Left ventricle myocardium superior (tissue), 1 donor: ENCODE measurements around the gene AK1. TPM values are rescaled to one million over a fixed set of nuclear protein-coding genes. Genes with fewer than 3 reads are reported as not detected.
A peak's percentile ranks its signal among the peaks of the same experiment; 100 is the strongest.

Experiments used
- ATAC-seq: fragments of 200-7000 bp; cut with Tn5 transposase; one replicate; pipeline ENCODE4 v1.9.1; 2020; ENCODE audit warnings: mild to moderate bottlenecking, moderate library complexity
- DNase-seq: peaks from one replicate; pipeline ENCODE4 v3.0.0-alpha.2; 2020
- intact Hi-C: fragments of 100-400 bp; cut with micrococcal nuclease; formaldehyde crosslinking; loops from one replicate; pipeline ENCODE4 v1.11.0; 2022
- long read RNA-seq: library from polyadenylated mRNA; unstranded; transcript quantifications from one replicate; pipeline ENCODE4 v2.0.0, GENCODE V29; 2021
- total RNA-seq: library from RNA; stranded (reverse); fragmentation: NEBNext Ultra II Directional; extraction: Animal tissue kit (Norgen Biotek cat#: 25700); gene quantifications from one replicate; pipeline ENCODE4 v1.2.1, GENCODE V29; 2021
- donor health status: DM: no; HTN: yes; CAD: no; lungs with severe emphysema.

Gene AK1
- 853 TPM for total RNA-seq
- long read RNA-seq, transcript AK1-203 (7 exons, 2,266 nt): major isoform, 603 of 699 reads
- long read RNA-seq, partial matches to known transcripts: 36 of 699 reads
- long read RNA-seq, other reads (novel, unspliced or antisense): 60 of 699 reads

DNA sequence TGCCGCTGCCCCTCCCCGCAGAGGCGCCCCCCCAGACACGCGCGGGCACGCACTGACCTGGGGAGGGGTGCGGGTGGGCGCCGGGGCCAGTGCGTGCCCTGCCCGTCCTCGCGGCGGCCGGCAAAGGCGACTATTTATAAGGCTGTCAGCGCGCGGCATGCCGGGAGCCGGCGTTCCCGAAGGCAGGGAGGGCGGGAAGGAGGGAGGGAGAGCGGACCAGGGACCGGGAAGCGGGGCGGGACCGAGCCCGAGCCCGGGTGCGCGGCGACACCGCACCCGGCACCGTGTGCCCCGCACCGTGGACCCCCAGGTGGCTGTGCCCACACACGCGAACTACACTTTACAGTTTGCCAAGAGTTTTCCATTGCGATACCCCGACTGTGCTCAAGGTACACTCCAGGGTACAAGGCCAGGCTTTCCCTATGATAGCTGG is at the start of gene AK1:
Gene AK1, minus strand, starts transcription at position 110 of the 433 bp plus-strand sequence. CDS start 3,058 bp downstream, outside the sequence.
- DNase-seq (peak; percentile 90), ATAC-seq (peak; percentile 82)
- intact Hi-C loops: loop anchor here (10.0 kb wide), 1 partner anchor 93 kb away; the partner anchor contains the start of gene CDK9

- no peak for ATAC-seq
- no peak for DNase-seq
- intact Hi-C loops: no loop called here
These were observed 49.4 kb upstream of the AK1 start for GRCh38 chr9:127926906-127927200.

DNA sequence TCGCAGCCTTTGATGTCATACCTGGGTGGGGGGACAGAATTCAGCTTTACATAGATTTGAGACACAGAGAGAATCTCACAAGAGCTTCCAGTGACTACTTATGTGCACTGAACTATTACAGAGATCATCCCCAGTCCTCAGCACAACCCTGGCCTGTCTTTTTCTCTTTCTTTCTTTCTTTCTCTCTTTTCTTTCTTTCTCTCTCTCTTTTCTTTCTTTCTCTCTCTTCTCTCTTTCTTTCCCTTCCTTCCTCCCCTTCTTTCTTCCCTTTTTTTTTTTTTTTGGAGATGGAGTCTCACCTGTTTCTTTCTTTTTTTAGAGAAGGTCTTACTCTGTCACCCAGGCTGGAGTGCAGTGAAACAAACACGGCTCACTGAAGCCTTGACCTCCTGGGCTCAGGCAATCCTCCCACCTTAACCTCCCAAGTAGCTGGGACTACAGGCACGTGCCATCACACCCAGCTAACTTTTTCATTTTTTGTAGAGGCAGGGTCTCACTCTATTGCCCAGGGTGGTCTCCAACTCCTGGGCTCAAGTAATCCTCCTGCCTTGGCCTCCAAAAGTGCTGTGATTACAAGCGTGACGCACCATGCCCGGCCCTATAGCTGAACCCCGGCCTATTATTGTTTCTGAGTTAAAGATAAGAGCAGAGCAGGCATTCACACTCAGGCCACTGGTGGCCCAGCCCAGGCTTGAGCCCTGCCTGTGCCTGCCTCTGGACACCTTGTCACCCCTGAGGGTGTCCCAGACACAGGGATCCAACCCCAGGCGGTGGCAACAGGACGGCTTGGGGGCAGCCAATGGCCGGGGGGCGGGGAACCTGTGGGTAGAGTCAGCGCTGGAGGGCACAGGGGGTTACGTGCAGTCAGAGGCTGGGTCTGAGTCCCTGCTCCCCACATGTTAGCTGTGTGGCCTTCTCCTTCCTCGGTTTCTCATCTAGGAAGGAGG is 48.8 kb upstream of the AK1 start:
- DNase-seq: no peak

GRCh38 chr9:127924736-127925444 is 47.4 kb upstream of the AK1 start:
- no peak for ATAC-seq
- intact Hi-C loops: loop anchor here (5.0 kb wide), 1 partner anchor 338 kb away; no protein-coding TSS in a partner anchor
- DNase-seq: no peak

More for the DNA sequence above, 48.8 kb upstream of the AK1 start:
- intact Hi-C loops: no loop called here
- ATAC-seq: no peak

DNA sequence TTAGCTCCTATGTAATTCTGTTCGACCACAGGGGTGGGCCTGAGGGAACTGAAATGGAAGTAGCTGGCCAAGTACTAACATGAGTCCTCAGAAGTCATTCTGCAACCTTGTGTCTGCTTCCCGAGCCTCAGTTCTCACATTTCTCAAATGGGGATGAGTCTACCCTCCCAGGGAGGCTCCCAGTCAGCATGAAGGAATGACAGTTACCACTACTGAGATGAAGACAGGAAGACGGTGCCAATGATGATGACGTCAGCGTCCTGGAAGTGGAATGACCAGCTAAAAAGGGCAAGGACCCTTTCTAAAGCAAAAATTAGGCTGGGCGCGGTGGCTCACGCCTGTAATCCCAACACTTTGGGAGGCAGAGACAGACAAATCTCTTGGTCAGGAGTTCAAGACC is 46.3 kb upstream of the AK1 start:
- no peak for DNase-seq
- ATAC-seq: no peak
- intact Hi-C loops: loop anchor here (5.0 kb wide), 1 partner anchor 336 kb away; no protein-coding TSS in a partner anchor

DNA sequence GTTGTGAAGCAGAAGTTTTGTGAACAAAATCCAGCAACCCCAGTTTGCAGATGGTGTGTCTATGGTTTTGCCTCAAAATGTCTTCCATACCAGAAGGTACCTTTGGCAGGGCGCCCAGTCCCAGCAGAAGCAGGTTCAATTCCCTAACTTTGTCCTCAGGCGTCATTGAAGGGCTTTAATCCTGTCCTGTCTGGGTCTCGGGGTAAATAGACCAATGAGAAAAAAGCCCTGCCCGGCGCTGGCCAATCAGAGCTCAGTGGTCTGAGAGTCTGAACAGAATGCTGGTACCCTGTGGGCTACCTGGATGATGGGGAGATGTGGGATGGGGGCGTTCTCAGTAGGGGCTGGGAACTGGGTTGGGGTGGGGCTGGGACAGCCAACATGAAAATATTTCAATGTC is 45.6 kb upstream of the AK1 start:
- intact Hi-C loops: loop anchor here (5.0 kb wide), 1 partner anchor 336 kb away; no protein-coding TSS in a partner anchor
- ATAC-seq (no peak), DNase-seq (no peak)

- DNase-seq (peak; percentile 84), ATAC-seq (peak; percentile 25)
- intact Hi-C loops: loop anchor here (5.0 kb wide), 1 partner anchor 334 kb away; no protein-coding TSS in a partner anchor
These were observed 44.2 kb upstream of the AK1 start for GRCh38 chr9:127921557-127922120.

DNA sequence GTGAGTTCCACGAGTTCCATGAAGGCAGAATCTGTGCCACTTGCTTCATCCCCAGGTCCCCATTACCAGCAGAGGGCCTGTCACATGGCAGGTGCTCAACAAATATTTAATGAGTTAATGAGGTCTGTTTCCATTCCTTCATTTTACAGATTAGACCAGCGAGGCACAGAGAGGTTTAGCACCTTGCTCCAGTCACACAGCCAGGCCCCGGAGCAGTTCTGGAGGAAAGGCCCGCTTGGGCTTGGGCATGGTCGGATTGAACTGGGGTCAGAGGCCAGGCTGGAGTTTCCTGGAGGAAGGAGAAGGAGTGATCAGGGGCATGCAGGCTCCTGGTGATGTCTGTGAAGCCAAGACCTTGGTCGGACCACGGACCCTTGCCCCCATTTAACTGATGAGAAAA is 43.3 kb upstream of the AK1 start:
- ATAC-seq (no peak), DNase-seq (no peak)
- intact Hi-C loops: loop anchor here (5.0 kb wide), 1 partner anchor 333 kb away; no protein-coding TSS in a partner anchor

DNA sequence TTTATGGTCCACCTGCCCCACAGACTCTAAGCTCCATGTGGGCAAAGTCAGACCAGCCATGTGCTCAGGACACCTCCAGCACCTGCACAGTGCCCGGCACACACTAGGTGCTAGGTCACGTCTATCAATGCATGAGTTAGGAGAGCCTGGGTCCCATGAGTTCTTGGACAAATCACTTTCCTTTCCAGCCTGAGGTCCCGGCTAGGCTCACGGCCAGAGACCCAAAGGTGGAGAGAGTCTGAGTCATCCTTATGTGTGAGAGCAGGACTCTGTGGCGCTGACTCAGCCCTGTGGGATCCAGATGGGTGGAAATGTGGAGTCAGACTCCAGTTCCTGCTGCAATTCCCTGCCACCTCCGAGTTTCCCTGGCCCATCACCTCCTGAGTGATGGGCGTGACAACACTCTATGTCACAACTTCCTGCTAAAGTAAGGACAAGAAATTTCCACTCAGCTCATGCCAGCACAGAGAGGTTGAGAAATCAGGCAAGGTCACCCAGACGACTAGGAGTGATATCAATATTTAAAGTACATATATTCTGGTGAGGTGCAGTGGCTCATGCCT is 41.9 kb upstream of the AK1 start:
- ATAC-seq: peak; percentile 39
- peak; percentile 84 for DNase-seq
- intact Hi-C loops: no loop called here

DNA sequence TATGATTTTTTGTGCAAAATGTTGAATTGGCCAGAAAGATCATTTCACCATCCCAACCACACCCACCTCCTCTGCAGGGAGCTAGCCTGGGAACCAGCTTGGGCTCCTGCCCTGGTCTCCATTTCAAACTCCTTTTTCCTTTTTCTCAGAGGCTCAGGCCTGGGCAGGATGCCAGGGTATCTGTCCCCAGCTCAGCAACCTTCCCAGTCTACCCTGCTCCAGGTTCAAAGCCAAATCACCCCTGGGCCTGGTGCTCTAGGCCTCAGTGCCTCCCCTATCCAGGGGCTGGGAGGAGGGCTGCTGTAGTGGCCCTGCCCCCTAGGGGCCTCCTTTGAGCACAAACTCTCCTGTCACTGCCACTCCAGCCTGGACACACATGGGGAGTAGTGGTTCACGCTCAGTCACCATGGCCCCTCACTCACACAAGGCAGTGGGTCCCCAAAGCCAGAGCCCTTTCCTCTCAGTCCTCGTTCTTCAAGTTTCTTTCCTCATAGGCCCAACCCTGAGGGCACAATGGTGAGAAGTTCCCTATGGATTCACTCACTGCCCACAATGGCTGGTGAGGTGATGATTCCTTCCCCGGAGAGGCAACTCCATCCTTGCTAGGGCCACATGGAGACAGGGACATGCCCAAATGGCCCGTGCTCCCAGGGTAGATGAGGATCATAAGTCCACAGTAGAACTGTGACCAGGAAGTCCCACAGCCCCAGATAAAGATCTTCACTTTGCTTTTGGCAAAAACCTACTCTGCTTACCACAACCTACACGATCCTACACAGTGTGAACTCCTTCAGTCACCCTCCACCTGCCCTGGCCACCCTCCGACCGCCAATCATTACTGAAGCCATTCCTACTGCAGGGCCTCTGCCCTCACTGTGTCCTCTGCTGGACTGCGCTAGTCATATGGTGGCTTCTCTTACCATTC is 41.0 kb upstream of the AK1 start:
- DNase-seq (peak; percentile 49), ATAC-seq (no peak)
- intact Hi-C loops: no loop called here

DNA sequence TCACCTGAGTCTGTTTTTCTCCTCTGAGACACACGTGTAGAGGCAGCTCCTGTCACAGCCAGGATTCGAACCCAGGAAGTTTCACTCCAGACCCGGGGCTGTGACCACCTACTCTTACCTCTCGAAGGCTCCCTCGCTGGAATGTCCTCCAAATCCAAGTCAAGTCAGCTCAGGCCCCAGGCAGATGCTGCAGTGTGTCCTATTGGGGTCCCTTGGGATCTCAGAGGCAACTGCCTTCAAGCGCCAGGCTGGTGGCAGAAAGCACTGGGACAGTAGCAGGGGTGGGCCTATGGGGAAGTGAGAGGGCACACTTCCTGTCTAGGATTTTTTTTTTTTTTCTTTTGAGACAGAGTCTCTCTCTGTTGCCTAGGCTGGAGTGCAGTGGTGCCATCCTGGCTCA is 40.1 kb upstream of the AK1 start:
- DNase-seq (no peak), ATAC-seq (no peak)
- intact Hi-C loops: no loop called here

DNA sequence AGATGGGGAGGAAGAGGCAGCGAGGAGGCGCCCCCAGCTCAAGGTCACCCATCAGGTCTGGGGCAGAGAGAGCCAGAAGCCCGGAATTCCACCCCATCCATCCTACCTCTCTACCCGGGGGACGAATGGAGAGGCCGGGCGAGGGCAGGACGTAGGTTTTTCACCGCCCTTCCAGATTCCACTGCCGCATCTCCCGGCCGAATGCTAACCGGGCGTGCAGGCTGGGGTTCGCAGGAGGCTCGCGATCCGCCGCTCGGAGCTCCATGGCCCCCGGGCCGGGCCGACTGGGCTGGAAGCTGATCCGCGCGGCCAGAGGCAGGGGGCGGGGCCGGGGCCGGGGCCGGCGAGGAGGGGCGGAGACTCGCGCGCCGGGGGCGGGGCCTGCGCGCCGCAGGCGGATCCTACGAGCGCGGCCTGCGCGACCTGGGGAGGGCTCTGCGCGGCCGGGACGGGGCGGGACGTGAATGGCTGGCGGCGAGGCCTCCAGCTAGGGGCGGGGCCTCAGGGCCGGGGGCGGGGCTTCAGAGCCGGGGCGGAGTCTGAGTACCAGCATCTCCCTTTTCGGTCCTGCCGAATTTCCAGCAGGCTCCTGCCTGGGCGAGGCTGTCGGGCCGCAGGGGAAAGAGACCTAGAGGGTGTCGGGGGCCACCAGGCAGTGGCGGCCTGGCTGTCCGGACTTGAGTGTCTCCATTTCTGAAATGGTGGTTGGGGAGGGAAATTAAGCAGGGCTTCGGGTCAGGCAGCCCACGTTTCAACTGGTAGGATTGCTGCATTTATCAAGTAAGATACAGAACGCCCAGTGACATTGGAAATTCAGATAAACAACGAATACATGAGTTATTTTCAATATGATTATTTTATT is 39.5 kb upstream of the AK1 start, which contains the start of gene ST6GALNAC4:
Gene ST6GALNAC4, minus strand, starts transcription at position 322 of the 862 bp plus-strand sequence. CDS start 622 bp downstream, outside the sequence.
- intact Hi-C loops: no loop called here
- peak; percentile 98 for DNase-seq
- peak; percentile 94 for ATAC-seq

DNA sequence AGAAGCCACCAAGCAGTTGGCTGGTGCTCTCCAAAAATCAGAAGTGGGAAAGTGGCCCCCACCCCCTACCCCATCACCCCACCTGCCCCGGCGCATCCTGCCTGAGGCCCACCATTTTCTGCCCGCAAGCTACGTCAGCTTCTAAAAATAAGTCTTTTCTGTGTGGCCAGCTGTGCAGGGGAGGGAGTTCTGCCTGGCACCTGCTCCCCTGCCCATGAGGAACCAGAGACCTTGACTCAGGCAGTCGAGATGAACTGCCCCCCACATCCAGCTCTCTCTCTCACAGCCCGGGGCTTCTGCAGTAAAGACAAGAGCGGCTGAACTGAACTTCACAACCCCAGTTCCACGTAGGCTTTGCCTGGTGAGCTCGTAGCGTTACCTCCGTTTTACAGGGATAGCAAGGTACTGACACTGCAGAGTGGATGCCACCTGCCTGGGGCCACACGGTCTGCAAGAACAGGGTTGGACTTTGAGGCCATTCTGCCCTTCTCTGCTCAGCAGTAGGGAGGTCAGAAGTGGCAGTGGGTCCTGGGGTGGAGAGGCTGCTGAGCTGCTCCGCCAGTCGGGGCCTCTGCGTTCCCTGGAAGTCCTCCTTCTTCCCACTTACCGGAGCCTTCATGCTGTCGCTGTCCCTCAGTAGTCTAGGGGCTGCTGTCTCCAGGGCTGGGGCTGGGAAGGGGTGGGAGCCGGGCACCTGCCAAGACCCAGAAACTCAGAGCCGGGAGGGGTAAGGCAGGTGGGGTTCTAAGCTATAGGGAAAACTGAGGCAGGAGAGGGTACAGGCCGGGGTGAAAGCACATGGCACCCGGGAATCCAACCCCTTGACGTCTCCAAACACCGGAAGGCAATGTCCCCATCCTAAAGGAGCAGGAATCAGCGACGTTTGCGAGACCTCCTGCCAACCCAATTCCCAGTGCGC is 38.6 kb upstream of the AK1 start:
- ATAC-seq: peak; percentile 3
- intact Hi-C loops: no loop called here
- no peak for DNase-seq

GRCh38 chr9:127915325-127915752 is 37.9 kb upstream of the AK1 start:
- ATAC-seq: no peak
- DNase-seq: no peak
- intact Hi-C loops: no loop called here

DNA sequence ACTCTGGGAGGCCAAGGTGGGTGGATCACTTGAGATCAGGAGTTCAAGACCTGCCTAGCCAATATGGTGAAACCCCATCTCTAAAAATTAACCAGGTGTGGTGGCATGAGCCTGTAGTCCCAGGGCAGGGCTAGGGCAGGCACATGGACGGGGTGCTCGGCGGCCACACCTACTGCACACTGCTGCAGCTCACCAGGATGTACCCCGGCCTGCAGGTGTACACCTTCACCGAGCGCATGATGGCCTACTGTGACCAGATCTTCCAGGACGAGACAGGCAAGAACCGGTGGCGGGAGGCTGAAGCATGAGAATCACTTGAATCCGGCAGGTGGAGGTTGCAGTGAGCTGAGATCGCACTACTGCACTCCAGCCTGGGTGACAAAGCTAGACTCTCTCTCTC is 36.2 kb upstream of the AK1 start:
- intact Hi-C loops: no loop called here
- DNase-seq: no peak
- ATAC-seq: no peak

DNA sequence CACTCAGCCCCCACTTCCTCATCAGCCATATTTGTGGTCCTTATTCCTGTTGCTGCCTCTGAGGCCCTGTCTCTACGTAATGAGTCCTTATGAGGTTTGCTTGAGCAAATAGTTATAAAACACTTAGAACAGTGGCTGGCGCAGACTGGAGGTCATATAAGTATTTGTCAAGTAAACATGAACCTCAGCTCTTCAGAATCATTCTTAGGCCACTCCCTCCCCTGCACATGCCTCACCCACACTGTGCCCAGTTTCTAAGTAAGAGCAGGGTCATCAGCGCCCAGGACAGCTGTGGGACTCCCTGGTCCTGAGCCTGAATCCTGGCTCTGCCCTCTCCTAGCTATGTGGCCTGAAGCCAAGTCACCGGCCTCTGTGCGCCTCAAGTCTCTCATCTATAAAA is 35.4 kb upstream of the AK1 start:
- no peak for DNase-seq
- no peak for ATAC-seq
- intact Hi-C loops: no loop called here
